ENCODE measurements around the gene COL1A2. TPM values are rescaled to one million over a fixed set of nuclear protein-coding genes. Genes with fewer than 3 reads are reported as not detected.

COL1A2 gene
- total RNA-seq, 1 experiment from 2014 or later, result 3.0 TPM

DNA sequence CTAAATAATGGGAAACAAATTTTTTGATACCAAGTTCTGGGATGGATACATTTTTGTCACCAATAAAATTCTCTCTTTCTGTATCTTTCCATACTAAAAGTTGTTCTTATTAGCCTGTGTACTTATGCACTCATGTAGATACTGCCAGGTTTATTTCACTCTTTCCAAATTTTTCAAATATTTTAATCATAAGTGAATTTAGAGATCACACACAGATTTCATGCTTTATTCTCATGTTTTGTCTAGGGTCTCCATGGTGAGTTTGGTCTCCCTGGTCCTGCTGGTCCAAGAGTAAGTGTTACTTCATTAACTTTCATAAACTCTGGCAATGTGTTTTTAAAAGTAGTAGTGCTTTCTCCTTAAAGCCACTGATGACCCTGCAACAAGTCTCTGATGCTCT, 20.3 kb downstream of the COL1A2 start:
- no peaks in the 10 kb centered on the region for H3K36me3 ChIP-seq (ENCODE audit: control insufficient read depth in 1 of 2, insufficient read depth in 2 of 2, low read length in 2 of 2)
- H3K4me3 ChIP-seq (replicated peaks in 1 of 2; ENCODE audit: low read depth in 1 of 2, low read length in 2 of 2), result no peak overlapping the region
- ChIA-PET RAD21 (ENCODE audit: low non-redundant PET in 1 of 2, low total read pairs in 2 of 2, uncharacterized antibody in 2 of 2, unreplicated experiment in 2 of 2) (no interaction called here), POLR2A (no interaction called here), CTCF (no interaction called here)
- no TSS peak for BruUV-seq (replicated peaks)
- no peaks in the 10 kb centered on the region for H3K27me3 ChIP-seq (ENCODE audit: insufficient read depth, low read length)
- no peak overlapping the region for H3K27ac ChIP-seq (ENCODE audit: low read depth, low read length)
- no peaks in the 10 kb centered on the region for H3K9me2 ChIP-seq (ENCODE audit: insufficient read depth)
- no peak for DNase-seq (ENCODE audit: low read depth, low spot score)
- H4K20me1 ChIP-seq (ENCODE audit: insufficient read depth), result no peaks in the 10 kb centered on the region
- TF ChIP-seq, protein P1, sequence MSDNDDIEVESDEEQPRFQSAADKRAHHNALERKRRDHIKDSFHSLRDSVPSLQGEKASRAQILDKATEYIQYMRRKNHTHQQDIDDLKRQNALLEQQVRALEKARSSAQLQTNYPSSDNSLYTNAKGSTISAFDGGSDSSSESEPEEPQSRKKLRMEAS (IDR thresholded peaks at IDR 0.05), result no peak
- TF ChIP-seq SIN3A (IDR thresholded peaks at IDR 0.05; ENCODE audit: low read depth), result no peak
- TF ChIP-seq, protein P2, sequence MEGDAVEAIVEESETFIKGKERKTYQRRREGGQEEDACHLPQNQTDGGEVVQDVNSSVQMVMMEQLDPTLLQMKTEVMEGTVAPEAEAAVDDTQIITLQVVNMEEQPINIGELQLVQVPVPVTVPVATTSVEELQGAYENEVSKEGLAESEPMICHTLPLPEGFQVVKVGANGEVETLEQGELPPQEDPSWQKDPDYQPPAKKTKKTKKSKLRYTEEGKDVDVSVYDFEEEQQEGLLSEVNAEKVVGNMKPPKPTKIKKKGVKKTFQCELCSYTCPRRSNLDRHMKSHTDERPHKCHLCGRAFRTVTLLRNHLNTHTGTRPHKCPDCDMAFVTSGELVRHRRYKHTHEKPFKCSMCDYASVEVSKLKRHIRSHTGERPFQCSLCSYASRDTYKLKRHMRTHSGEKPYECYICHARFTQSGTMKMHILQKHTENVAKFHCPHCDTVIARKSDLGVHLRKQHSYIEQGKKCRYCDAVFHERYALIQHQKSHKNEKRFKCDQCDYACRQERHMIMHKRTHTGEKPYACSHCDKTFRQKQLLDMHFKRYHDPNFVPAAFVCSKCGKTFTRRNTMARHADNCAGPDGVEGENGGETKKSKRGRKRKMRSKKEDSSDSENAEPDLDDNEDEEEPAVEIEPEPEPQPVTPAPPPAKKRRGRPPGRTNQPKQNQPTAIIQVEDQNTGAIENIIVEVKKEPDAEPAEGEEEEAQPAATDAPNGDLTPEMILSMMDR (IDR thresholded peaks at IDR 0.05 in 2 of 3, conservative IDR thresholded peaks at IDR 0.05 in 1 of 3; ENCODE audit: borderline replicate concordance in 1 of 3, insufficient read depth in 1 of 3, low read depth in 2 of 3, low read length in 2 of 3), result no peak
- TF ChIP-seq, protein P3, sequence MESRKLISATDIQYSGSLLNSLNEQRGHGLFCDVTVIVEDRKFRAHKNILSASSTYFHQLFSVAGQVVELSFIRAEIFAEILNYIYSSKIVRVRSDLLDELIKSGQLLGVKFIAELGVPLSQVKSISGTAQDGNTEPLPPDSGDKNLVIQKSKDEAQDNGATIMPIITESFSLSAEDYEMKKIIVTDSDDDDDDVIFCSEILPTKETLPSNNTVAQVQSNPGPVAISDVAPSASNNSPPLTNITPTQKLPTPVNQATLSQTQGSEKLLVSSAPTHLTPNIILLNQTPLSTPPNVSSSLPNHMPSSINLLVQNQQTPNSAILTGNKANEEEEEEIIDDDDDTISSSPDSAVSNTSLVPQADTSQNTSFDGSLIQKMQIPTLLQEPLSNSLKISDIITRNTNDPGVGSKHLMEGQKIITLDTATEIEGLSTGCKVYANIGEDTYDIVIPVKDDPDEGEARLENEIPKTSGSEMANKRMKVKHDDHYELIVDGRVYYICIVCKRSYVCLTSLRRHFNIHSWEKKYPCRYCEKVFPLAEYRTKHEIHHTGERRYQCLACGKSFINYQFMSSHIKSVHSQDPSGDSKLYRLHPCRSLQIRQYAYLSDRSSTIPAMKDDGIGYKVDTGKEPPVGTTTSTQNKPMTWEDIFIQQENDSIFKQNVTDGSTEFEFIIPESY (IDR thresholded peaks at IDR 0.05; ENCODE audit: extremely low read depth, insufficient replicate concordance, low read length), result no peak
- TF ChIP-seq YY1 (IDR thresholded peaks at IDR 0.05; ENCODE audit: extremely low read depth, insufficient replicate concordance, low read depth, low read length), result no peak
- TF ChIP-seq ZFX (IDR thresholded peaks at IDR 0.05), result no peak
- TF ChIP-seq POLR2A (IDR thresholded peaks at IDR 0.05; ENCODE audit: borderline replicate concordance, extremely low read depth, insufficient read depth, insufficient read length), result no peak
- no peak for TF ChIP-seq FOSL1 (IDR thresholded peaks at IDR 0.05; ENCODE audit: low read depth)
- TF ChIP-seq, protein P4, sequence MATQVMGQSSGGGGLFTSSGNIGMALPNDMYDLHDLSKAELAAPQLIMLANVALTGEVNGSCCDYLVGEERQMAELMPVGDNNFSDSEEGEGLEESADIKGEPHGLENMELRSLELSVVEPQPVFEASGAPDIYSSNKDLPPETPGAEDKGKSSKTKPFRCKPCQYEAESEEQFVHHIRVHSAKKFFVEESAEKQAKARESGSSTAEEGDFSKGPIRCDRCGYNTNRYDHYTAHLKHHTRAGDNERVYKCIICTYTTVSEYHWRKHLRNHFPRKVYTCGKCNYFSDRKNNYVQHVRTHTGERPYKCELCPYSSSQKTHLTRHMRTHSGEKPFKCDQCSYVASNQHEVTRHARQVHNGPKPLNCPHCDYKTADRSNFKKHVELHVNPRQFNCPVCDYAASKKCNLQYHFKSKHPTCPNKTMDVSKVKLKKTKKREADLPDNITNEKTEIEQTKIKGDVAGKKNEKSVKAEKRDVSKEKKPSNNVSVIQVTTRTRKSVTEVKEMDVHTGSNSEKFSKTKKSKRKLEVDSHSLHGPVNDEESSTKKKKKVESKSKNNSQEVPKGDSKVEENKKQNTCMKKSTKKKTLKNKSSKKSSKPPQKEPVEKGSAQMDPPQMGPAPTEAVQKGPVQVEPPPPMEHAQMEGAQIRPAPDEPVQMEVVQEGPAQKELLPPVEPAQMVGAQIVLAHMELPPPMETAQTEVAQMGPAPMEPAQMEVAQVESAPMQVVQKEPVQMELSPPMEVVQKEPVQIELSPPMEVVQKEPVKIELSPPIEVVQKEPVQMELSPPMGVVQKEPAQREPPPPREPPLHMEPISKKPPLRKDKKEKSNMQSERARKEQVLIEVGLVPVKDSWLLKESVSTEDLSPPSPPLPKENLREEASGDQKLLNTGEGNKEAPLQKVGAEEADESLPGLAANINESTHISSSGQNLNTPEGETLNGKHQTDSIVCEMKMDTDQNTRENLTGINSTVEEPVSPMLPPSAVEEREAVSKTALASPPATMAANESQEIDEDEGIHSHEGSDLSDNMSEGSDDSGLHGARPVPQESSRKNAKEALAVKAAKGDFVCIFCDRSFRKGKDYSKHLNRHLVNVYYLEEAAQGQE (IDR thresholded peaks at IDR 0.05; ENCODE audit: low read depth), result no peak
- no peak for TF ChIP-seq POLR2AphosphoS5 (IDR thresholded peaks at IDR 0.05; ENCODE audit: low read depth, low read length)
- TF ChIP-seq TCF7L2 (IDR thresholded peaks at IDR 0.05; ENCODE audit: borderline replicate concordance, extremely low read depth, insufficient read depth, insufficient read length), result no peak
- no peak for TF ChIP-seq SRF (IDR thresholded peaks at IDR 0.05; ENCODE audit: low read depth)
- TF ChIP-seq EZH2phosphoT487 (IDR thresholded peaks at IDR 0.05; ENCODE audit: borderline replicate concordance), result no peak
- no peak for TF ChIP-seq ZNF274 (IDR thresholded peaks at IDR 0.05; ENCODE audit: low read depth, low read length)
- no peak for TF ChIP-seq RAD21 (IDR thresholded peaks at IDR 0.05; ENCODE audit: low read depth)
- no peak for TF ChIP-seq ELF1 (IDR thresholded peaks at IDR 0.05; ENCODE audit: borderline replicate concordance, low read depth)
- TF ChIP-seq EZH2 (IDR thresholded peaks at IDR 0.05), result no peak
- TF ChIP-seq JUND (IDR thresholded peaks at IDR 0.05), result no peak
- no peak for TF ChIP-seq SP1 (IDR thresholded peaks at IDR 0.05; ENCODE audit: low read depth)
- no peak for TF ChIP-seq CBX3 (IDR thresholded peaks at IDR 0.05; ENCODE audit: low read depth)
- no peak for ATAC-seq
- no peaks in the 10 kb centered on the region for H3K79me2 ChIP-seq (ENCODE audit: insufficient read depth, low read length)
- no peaks in the 10 kb centered on the region for H3K9me3 ChIP-seq (ENCODE audit: control insufficient read depth in 1 of 2, insufficient read depth in 1 of 2, low read depth in 1 of 2, low read length in 2 of 2)
- no peaks in the 10 kb centered on the region for H3K4me1 ChIP-seq (ENCODE audit: control insufficient read depth in 1 of 2, insufficient read depth in 2 of 2, low read length in 2 of 2)
- intact Hi-C loops (cut with micrococcal nuclease), result no loop called here
- no peak overlapping the region for H3K9ac ChIP-seq (ENCODE audit: low read length)
- no peak overlapping the region for H3K4me2 ChIP-seq (ENCODE audit: low read length)
- no peak overlapping the region for H2AFZ ChIP-seq (ENCODE audit: low read depth, low read length, poor library complexity, severe bottlenecking)

Data from HCT116 (cell line).